GM19324 (cell line): ENCODE data around the gene MRM2.

Experiments used
- ATAC-seq: cut with Tn5 transposase; IDR thresholded peaks from one replicate; pipeline ENCODE4 v1.9.1; 2021; ENCODE audit warnings: mild to moderate bottlenecking, moderate library complexity; ENCODE audit not compliant: unreplicated experiment, low FRiP score

The MRM2 gene

DNA sequence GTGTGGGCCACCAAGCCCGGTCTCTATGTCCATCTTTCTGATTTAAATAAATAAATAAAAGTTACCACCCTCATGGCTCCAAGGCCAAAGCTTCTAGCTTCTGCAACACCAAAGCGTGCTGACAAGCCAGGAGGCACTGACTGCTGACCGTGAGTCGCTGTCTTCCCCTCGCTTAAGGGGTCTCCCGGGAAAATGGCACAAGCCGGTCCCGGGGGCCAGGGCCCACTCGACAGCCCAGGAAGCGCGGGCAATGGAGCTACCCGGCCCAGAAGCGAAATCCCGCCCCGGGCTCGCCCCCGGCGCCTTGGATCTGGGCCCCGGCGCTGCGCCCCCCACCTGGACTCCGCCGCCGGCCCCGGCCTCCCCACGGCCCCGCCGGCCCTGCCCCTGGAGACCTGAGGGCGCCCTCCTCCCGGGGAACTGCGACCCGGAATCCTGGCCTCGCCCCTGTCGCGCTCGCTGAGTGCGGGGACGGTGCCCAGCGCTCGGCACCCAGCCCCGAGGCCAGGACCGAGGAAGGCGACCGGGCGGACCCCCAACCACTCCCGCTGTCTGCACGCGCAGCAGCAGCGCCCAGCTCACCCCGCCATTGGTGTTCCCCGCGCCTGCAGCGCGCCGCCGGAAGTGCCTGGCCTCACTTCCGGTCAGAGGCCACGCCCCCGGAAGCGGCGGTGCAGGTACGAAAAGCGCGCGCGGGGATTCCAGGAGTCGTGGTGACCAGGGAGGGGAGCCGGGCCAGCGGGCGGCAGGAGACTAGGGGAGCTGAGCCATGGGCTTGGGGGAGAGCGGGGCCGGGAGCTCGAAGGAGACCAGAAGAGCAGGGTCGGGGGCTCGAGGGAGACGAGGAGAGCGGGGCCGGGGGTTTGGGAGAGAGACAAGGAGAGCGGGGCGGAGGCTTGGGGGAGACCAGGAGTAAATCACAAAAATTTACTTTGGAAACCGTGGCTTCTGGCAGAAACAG lies at the start of gene MRM2, which contains the start of gene NUDT1:
Gene MRM2 (minus strand): TSS at position 626 of the 961 bp plus-strand sequence. CDS start 36 bp downstream, at position 590.
Gene NUDT1 (plus strand): TSS at position 647 of the 961 bp plus-strand sequence. CDS start 2,349 bp downstream, outside the sequence.
- ATAC-seq: peak; percentile 78

DNA sequence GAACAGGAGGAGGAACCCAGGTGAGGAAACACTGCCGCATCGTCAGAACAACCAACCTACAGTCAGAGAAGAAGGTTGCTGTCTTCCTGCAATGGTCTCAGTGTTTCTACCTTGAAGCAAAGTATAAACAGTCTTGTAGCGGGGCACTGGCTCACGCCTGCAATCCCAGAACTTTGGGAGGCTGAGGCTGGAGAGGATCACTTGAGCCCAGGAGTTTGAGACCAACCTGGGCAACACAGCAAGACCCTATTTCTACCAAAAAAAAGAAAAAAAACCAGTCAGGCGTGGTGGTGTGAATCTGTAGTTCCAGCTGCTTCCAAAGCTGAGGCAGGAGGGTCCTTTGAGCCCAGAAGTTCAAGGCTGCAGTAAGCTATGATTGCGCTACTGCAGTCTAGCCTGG lies 48.9 kb upstream of the MRM2 start:
- no peak for ATAC-seq

DNA sequence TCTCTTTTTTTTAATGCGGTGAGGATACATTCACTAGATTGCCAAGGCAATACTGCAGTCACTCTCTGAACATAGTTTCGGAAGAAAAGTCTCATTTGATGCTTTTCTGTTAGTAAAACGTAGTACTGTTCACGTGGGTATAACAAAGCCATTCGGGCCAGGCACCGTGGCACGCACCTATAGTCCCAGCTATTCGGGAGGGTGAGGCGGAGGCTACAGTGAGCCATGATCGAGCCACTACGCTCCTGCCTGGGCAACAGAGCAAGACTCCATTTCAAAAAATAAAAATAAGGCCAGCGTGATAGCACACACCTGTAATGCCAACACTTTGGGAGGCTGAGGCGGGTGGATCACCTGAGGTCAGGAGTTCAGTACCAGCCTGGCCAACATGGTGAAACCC lies 47.6 kb upstream of the MRM2 start:
- ATAC-seq: no peak

DNA sequence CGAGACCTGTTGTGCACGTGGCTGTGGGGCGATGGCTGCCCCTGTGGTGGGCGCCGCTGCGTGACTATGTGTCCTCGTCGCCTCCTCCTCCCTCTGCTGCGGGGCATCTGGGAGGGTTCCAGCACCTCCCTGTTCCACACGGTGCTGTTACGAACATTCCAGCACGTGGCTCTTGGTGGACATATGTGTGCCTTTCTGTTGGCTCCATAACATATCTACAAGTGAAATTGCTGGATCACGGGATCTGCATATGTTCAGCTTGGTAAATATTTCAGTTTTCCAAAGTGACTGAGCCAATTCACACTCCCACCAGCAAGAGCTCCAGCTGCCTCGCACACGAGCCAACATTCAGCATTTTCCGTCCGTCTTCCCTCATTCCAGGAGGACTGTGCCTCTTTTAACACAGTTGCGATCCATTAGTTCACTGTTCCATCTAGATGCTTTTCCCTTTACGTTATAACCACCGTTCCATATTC lies 47.1 kb upstream of the MRM2 start:
- no peak for ATAC-seq

DNA sequence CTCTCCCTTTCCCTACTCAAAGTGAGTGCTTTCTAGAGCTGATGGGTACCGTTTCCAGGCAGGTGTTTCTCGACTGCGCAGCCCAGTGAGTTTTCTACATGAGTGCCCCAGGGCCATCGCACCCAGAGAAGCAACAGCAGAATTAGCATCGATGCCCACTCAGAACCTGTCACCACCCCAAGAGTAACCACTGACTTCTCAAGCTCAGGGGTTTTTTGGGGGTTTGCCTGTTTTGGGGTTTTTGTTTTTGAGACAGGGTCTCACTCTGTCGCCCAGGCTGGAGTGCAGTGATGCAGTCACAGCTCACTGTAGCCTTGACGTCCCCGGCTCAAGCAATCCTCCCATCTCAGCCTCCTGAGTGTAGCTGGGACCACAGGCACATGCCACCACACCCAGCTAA lies 46.5 kb upstream of the MRM2 start:
- no peak for ATAC-seq

DNA sequence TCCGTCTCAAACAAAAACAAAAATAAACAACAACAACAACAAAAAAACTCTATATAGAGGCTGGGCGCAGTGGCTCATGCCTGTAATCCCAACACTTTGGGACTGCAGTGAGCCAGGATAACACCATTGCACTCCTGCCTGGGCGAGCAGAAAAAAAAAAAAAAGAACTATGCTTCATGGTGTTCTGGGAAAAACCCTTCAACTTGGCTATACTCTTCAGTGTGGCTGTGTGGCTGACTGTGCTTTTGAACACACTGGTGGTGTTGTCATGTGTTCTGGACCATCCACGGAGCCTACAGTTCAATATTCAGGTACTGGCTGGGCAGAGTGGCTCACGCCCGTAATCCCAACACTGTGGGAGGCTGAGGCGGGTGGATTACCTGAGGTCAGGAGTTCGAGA lies 45.7 kb upstream of the MRM2 start:
- no peak for ATAC-seq

DNA sequence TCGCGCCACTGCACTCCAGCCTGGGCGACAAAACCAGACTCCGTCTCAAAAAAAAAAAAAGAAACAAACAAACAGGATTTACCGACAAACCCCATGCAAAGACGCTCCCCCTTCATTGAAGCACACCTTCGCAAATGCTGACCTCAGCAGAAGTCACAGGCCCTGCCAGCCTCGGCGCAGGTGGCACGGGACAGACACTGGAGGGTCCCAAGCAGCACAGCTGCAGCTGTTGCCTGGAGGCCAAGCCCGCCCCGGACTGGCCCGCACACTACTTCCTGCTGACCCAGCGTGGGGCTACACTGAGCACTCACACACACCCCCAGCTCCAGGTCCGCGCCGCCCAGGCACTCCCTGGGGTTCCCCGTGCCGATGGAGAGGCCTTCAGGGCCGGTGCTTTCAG lies 41.1 kb upstream of the MRM2 start:
- no peak for ATAC-seq

DNA sequence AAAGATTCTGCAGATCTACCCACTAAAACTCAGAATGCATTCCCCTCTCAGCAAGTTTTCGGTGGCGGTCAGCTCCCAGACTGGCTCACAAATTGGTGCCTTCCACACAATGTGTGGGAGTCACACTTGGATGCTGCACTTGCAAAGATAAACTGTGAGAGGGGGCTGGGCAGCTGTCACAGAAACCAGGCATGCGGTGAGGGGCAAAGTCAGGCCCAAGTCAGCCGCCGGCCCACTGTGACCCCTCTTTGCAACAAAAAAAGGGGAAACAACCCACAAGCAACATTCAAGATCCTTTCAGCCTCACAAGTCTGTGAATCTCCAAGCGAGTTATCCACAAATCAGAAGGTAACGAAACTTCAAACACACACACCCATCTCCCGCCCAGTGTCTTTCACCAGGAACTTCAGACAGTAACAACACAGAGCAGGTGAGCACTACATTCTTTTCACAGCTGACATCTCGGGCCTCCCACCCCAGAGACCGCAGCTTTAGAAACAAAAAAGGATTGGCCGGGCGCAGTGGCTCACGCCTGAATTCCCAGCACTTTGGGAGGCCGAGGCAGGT lies 40.3 kb upstream of the MRM2 start:
- no peak for ATAC-seq

DNA sequence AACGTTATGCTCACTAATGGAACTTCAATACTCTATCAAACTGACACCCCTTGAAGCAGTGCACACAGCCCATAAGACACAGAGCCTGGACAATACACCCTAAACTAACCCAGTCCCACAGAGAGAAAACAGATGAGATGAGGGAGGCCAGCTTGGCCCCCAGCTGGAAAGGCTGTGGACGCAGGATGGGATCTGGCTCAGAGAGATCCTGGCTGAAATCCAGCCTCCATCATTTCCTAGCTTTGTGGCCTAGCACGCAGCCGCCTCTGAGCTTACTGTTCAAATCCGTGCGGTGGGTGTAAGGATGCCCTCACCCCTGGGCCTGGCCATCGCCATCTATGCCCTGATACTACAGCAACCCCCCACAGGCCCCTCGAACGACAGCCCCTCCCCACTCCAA lies 39.5 kb upstream of the MRM2 start:
- ATAC-seq: no peak

DNA sequence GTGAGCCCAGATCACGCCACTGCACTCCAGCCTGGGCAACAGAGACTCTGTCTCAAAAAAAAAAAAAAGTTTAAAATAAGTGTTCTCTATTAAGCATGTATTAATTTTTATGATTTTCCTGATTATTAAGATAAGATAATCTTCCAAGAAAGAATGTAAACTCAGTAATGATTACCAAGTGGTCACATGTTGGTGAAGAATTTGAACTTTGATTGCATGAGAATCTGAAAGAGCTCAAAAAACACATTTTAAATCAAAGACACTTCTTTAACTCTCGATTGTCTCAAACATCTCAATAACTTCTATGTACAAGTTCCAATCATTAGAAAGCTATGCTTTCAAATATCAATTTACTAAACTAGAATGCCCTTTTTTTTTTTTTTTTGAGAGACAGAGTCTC lies 38.4 kb upstream of the MRM2 start:
- ATAC-seq: no peak

DNA sequence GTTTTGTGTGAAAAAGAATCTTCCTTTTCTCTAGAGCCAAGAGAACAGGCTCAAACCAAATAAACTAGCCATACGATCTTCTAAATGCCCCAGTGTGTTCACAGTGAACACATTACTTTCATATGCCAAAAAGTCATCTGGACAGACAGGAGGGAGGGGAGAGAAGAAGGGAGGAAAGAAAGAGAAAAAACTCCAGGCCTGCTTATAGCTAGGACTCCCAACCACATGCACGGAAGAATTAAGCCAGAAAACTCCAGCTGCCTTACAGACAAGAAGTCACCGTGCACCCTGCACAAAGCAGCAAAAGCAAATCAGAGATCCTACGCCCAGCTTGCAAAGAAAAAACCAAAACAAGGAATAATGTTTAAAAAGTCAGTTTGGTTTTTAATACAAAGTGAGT lies 37.9 kb upstream of the MRM2 start:
- no peak for ATAC-seq

DNA sequence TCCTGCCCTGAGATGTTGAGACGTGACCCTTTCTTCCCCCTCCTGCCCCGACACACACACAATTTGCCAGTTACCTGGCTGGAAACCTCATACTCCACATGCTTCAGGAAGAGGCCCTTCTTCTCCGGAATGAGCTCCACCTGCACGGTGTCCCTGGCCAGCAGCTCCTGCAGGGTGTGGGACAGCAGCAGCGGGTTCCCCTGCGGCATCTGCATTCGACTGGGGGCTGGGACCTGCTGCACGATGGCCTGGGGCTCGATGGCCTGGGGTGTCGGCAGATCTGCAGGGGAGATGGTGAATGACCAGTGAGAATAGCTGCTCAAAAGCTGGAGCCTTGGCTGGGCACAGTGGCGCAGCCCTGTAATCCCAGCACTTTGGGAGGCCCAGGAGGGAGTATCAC lies 36.0 kb upstream of the MRM2 start:
- ATAC-seq: no peak

DNA sequence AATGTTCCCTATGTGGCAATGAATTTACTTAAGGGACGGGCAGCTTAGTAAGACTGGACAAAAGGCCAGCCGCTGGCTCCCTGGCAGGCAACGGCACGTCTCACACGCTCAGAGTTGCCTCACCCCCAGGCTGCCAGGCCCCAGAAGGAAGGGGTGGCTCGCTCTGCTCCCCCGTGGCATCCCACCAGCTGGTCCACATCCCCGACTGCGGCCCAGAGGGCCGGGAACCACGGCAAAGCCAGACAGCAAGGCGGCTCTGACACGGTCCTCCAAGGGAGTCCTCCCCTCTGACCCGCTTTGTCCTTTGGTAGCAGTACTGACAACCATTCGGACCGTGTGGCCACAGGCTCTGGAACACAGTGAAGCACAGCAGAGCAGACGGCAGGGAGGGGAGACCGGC lies 34.1 kb upstream of the MRM2 start:
- no peak for ATAC-seq

DNA sequence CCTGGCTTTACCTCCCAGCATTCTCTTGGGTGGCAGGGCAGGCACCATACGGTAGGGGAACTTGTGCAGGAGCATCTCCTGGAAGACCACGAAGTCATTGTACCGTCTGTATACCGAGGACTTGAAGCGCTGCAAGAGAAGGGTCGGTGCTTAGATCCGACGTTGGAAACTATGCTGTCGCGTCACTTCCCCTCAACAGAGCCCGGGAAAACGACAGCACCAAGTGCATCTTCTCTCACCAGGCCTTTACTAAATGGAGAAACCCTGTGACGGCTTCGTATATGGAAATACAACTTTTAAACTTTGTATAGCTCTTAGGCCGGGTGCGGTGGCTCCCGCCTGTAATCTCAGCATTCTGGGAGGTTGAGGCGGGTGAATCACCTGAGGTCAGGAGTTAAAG lies 33.1 kb upstream of the MRM2 start:
- no peak for ATAC-seq

DNA sequence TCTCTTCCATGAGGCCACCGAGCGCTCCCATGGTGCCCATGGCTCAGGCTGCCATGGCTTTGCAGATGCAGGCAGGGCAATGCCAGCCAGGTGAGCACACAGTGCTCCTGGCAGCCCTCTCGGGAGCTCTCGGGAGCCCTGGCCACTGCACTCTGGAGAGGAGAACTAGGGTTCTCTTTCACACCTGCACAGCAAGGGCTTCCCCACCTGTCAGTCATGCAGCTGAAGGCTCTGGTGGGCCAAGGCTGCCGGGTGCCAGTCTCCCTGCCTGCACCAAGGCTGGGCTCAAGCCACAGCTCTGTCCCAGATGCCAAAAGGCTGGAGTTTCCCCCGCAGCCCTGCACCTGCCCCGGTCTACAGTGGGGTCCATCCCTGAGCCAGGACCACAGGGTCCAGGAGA lies 32.7 kb upstream of the MRM2 start:
- ATAC-seq: no peak

DNA sequence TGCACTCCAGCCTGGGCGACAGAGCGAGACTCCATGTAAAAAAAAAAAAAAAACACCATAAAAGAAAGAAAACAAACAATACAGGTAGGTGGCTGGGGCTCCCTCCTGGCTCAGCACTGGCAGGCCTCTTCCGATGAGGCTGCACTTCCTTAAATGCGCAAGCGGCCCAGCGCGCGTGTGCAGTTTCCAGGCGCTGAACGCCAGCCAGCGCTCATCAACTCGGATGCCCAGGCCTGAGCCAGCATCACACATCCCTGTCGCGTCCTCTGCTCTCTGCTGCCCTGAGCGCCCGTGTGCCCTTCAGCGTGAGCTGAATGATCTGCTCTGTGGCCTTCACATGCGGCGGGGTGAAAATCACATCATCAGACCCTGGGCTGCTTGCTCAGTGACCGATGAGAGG lies 31.9 kb upstream of the MRM2 start:
- no peak for ATAC-seq

DNA sequence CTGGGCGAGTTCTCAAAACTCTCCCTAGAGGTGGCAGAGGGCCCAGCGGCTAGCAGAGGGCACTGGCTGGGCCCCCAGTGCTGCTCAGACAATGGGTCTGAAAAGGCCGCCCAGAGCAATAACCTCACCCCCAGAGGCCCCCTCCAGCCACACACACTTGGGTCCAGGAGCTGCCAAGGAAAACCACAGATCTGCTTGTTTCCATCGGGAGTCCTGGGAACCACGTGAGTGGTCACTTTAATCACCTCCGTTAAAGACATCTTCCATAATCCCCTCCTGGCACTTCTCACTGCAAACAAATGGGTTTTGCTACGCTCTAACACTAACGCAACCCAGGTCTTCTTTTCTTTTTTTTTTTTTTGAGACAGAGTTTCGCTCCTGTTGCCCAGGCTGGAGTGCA lies 30.0 kb upstream of the MRM2 start:
- no peak for ATAC-seq

DNA sequence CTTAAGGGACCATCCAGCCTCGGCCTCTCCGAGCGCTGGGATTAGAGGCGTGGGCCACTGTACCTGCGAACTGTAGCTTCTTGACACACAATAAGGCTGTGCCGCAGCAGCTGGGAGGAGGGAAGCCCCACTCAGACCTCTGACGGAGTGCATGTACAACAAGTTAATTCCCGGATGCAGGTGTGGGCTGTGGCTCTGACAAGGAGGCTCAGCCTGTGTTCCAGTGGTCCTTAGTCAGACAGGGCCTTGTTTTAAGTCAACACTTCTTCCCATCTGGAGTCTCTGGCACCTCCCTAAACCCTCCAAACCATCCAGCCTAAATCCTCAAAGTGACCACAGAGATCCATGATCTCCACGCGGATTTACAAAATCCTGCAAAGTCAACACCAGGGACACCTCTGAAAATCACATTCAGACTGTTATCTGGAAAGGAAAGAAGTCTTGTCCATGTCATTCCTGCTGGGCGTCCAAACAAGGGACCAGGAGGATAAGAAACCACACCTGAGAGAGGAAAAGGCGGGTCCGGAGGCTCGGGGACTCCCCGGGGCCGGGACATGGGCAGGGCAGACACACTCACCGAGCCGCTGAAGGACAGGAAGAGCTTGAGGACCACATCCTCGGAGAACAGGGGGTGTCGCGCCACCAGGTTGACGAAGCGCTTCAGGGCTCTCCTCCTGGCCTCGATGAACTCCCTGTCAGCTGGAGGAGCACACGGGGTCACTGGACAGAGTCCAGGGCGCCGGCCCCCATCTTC lies 29.4 kb upstream of the MRM2 start:
- ATAC-seq: no peak

DNA sequence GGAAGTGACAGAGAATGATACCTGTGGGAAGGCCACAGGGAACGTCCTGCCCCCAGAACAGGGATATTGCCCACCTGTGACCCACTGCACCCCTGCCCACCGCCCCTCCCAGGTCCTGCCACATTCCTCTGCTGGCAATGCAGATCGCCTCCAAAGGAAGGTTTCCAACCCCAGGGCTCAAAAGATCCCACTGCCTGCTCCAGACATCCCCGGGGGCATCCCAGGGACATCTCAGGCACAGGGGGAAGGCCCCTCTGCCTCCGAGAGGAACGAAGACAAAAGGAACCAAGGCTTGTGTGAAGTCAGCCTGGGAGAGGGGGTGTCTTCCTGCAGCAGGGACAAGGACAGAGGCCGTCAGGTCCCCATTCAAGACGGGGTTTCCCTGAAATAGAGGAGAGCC lies 28.5 kb upstream of the MRM2 start:
- no peak for ATAC-seq

DNA sequence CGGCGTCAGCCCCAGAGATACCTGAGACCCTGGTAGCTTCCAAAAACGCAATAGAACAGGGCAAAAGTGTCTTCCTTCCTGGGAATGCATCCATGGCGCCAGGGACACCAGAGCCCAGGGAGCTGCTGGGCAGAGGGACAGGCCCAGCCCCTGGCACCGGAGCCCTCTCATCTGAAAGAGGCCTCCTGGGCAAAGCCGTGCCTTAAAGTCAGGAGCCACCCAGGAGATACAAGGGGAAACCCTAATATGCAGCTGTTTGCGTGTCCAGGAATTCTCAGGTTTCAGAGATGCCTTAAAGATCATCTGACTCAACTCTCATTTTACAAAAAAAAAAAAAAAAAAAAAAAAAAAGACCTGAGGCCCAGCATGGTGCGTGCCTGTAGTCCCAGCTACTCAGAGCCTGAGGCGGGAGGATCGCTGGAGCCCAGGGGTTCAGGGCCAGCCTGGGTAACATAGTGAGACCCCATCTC lies 28.0 kb upstream of the MRM2 start:
- ATAC-seq: no peak
